Stimulated activated effector memory CD8-positive, alpha-beta T cell treated with anti-CD3 and anti-CD28 coated beads, Interleukin-12 subunit alpha, Interleukin-12 subunit beta, amount 100 ng/mL, for 72 hours (primary cell): Measurements from ENCODE around the gene STARD5.
A peak's percentile ranks its signal among the peaks of the same experiment; 100 is the strongest.

Experiments used
- ATAC-seq: fragments of 150-1000 bp; cut with Tn5 transposase; 2 replicates; pipeline ENCODE4 v1.10.0; 2021
- DNase-seq, 2 donors: peaks; one replicate each; pipeline ENCODE4 v3.0.0; 2021 to 2022; ENCODE audit warnings: low spot score in 2 of 2
- H3K27ac Mint-ChIP-seq: one replicate; pipeline ENCODE4 v1.8.0; 2022; ENCODE audit warnings: mild to moderate bottlenecking, mixed read lengths
- H3K36me3 Mint-ChIP-seq: one replicate; pipeline ENCODE4 v1.8.0; 2022; ENCODE audit warnings: mild to moderate bottlenecking, mixed read lengths
- H3K4me1 Mint-ChIP-seq: one replicate; pipeline ENCODE4 v1.8.0; 2022; ENCODE audit warnings: mixed read lengths
- H3K4me3 Mint-ChIP-seq: one replicate; pipeline ENCODE4 v1.8.0; 2022; ENCODE audit warnings: mild to moderate bottlenecking, mixed read lengths
- H3K9me3 Mint-ChIP-seq: one replicate; pipeline ENCODE4 v1.8.0; 2022; ENCODE audit warnings: mixed read lengths

The STARD5 gene

DNA sequence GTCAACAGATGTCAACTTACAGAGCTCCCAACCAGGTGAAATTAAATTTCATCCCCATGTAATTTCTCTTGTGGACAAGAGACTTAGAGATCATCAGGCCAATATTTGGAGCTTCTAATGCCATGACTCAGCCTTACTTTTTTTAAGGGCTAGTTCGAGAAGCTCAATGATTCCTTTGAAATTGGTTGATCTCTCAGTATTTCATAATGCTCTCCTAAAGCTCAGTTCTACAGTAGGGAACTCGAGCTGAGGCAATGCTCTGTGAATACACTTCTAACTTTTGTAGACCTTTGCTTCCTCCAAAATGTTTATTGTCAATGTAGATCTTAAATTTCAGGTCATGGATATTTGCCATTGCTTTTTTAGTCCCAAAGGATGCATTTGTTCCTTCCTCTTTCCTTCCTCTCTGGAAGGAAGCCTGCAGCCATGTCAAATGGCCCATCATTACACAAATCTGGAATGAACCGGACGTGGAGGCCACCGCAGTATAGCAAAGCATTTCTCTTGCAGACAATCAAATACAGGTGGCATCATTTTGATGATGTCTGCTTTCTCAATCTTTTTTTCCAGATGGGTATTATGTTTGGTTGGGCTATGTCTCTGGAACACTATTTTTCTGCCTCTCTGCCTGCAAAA is 28.3 kb downstream of the STARD5 start:
- H3K9me3 Mint-ChIP-seq = no peaks in the 10 kb centered on the region
- DNase-seq = no peak
- peak overlapping the region; percentile 99 for H3K4me3 Mint-ChIP-seq
- H3K4me1 Mint-ChIP-seq = peaks cover 98% of the 10 kb centered on the region
- H3K27ac Mint-ChIP-seq = peak overlapping the region; percentile 98
- H3K36me3 Mint-ChIP-seq = peaks cover 40% of the 10 kb centered on the region
- no peak for ATAC-seq

- Mint-ChIP-seq H3K4me1 (peaks cover 96% of the 10 kb centered on the region), H3K27ac (peak overlapping the region; percentile 98), H3K36me3 (peaks cover 29% of the 10 kb centered on the region), H3K9me3 (no peaks in the 10 kb centered on the region), H3K4me3 (peak overlapping the region; percentile 99)
- no peak for DNase-seq
- ATAC-seq = no peak
Observed at GRCh38 chr15:81294516-81294880, 29.4 kb downstream of the STARD5 start.

- Mint-ChIP-seq H3K9me3 (no peaks in the 10 kb centered on the region), H3K36me3 (peaks cover 24% of the 10 kb centered on the region), H3K4me3 (peak overlapping the region; percentile 99), H3K4me1 (peaks cover 94% of the 10 kb centered on the region), H3K27ac (peak overlapping the region; percentile 98)
- DNase-seq = peak; percentile 51 to 85
- peak; percentile 70 for ATAC-seq
Observed at GRCh38 chr15:81293728-81294515, 30.0 kb downstream of the STARD5 start.

DNA sequence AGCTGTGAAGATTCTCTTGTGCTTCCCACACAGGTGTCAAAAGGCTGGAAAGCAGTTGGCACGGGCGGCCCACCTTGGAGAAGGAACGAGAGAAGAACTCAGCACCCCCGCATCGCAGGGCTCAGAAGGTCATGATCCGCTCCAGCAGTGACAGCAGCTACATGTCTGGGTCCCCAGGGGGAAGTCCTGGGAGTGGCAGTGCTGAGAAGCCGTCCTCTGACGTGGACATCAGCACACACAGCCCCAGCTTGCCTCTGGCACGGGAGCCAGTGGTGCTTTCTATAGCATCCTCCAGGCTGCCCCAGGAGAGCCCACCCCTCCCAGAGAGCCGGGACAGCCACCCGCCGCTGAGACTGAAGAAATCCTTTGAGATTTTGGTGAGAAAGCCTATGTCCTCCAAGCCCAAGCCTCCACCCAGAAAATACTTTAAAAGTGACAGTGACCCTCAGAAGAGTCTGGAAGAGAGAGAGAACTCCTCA is 31.4 kb downstream of the STARD5 start:
- ATAC-seq (peak; percentile 33), DNase-seq (no peak)
- Mint-ChIP-seq H3K4me3 (peak overlapping the region; percentile 99), H3K4me1 (peaks cover 91% of the 10 kb centered on the region), H3K36me3 (peaks cover 17% of the 10 kb centered on the region), H3K27ac (peak overlapping the region; percentile 50), H3K9me3 (no peaks in the 10 kb centered on the region)

DNA sequence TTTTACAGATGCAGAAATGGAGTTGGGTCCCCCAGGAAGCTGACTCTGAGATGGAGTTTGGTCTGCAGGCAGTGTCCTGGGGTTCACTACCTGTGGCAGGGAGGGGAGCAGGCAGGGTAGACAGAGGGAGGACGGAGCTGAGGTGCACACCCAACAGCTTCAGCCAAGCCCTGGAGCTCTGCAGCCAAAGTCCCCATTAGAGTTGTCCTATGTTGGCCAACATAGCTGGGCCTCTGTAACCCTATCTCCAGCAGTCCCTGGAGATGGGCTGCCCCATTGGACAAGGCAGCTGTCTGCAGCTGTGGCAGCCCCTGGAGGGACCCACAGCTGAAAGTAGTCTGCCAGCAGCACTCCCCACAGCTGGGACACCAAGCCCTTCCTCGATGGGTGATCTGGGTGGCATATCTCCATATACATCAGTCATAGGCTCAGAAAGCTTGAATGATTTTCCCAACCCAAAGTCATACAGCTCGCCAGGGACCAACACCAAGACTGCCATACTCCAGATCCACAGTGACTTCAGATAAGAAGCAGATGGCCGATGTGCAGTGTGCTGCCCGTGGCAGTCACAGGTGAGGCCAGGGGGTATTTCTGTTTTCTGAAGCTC is 31.9 kb downstream of the STARD5 start:
- Mint-ChIP-seq H3K36me3 (peaks cover 11% of the 10 kb centered on the region), H3K4me3 (peak overlapping the region; percentile 99), H3K9me3 (peaks cover 1% of the 10 kb centered on the region), H3K27ac (peak overlapping the region; percentile 63), H3K4me1 (peaks cover 89% of the 10 kb centered on the region)
- ATAC-seq (no peak), DNase-seq (no peak)

GRCh38 chr15:81289910-81290309 is 34.0 kb downstream of the STARD5 start:
- Mint-ChIP-seq H3K27ac (peak overlapping the region; percentile 6), H3K9me3 (peaks cover 4% of the 10 kb centered on the region), H3K4me3 (no peak overlapping the region), H3K36me3 (peaks cover 6% of the 10 kb centered on the region), H3K4me1 (peaks cover 89% of the 10 kb centered on the region)
- ATAC-seq (no peak), DNase-seq (no peak)

GRCh38 chr15:81288616-81289015 is 35.3 kb downstream of the STARD5 start:
- peaks cover 4% of the 10 kb centered on the region for H3K9me3 Mint-ChIP-seq
- H3K36me3 Mint-ChIP-seq = peaks cover 6% of the 10 kb centered on the region
- ATAC-seq (no peak), DNase-seq (no peak)
- H3K4me1 Mint-ChIP-seq = peaks cover 78% of the 10 kb centered on the region
- no peak overlapping the region for H3K27ac Mint-ChIP-seq
- H3K4me3 Mint-ChIP-seq = no peak overlapping the region

- H3K4me1 Mint-ChIP-seq = peaks cover 72% of the 10 kb centered on the region
- peaks cover 4% of the 10 kb centered on the region for H3K9me3 Mint-ChIP-seq
- no peak overlapping the region for H3K27ac Mint-ChIP-seq
- ATAC-seq (no peak), DNase-seq (no peak)
- H3K36me3 Mint-ChIP-seq = peaks cover 6% of the 10 kb centered on the region
- no peak overlapping the region for H3K4me3 Mint-ChIP-seq
Observed at GRCh38 chr15:81288040-81288439, 35.9 kb downstream of the STARD5 start.

DNA sequence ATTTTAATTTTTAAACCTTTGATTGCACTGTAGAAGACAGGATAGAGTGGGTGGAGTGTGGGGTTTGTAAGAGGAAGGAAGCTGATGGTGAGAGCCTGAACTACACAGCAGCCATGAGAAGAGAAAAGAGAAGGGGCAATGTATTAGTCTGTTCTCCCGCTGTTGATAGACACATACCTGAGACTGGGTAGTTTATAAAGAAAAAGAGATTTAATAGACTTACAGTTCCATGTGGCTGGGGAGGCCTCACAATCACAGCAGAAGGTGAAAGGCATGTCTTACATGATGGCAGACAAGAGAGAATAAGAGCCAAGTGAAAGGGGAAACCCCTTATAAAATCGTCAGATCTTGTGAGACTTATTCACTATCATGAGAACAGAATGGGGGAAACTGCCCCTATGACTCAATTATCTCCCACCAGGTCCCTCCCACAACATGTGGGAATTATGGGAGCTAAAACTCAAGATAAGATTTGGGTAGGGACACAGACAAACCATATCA is 37.3 kb downstream of the STARD5 start:
- peak; percentile 94 for ATAC-seq
- Mint-ChIP-seq H3K27ac (peak overlapping the region; percentile 89), H3K4me3 (peak overlapping the region; percentile 62), H3K4me1 (peaks cover 63% of the 10 kb centered on the region), H3K9me3 (peaks cover 4% of the 10 kb centered on the region), H3K36me3 (no peaks in the 10 kb centered on the region)
- no peak for DNase-seq

DNA sequence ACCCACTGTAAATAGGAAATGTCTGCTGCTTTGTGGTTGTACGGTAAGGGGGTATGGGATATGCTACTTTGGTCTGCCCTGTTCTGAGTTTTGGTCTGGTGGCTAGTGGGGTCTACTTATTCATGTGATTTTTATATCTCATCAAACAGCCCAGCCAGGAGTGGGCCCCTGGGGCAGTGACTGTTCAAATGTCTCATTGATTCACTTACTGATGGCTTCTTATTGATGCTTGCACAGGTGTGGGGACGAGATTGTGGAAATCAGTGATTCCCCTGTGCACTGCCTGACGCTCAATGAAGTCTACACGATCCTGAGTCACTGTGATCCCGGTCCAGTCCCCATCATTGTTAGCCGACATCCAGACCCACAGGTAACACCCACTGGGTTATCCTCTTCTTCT is 38.5 kb downstream of the STARD5 start:
- no peak for DNase-seq
- no peaks in the 10 kb centered on the region for H3K36me3 Mint-ChIP-seq
- no peak for ATAC-seq
- H3K9me3 Mint-ChIP-seq = peaks cover 4% of the 10 kb centered on the region
- H3K4me3 Mint-ChIP-seq = peak overlapping the region; percentile 62
- H3K4me1 Mint-ChIP-seq = peaks cover 55% of the 10 kb centered on the region
- H3K27ac Mint-ChIP-seq = no peak overlapping the region

GRCh38 chr15:81284256-81285031 is 39.5 kb downstream of the STARD5 start:
- H3K36me3 Mint-ChIP-seq = no peaks in the 10 kb centered on the region

GRCh38 chr15:81282911-81283310 is 41.0 kb downstream of the STARD5 start:
- ATAC-seq (no peak), DNase-seq (no peak)
- H3K4me3 Mint-ChIP-seq = no peak overlapping the region
- H3K36me3 Mint-ChIP-seq = no peaks in the 10 kb centered on the region
- H3K4me1 Mint-ChIP-seq = peaks cover 34% of the 10 kb centered on the region
- peaks cover 7% of the 10 kb centered on the region for H3K9me3 Mint-ChIP-seq
- H3K27ac Mint-ChIP-seq = no peak overlapping the region

More at GRCh38 chr15:81284256-81285031, 39.5 kb downstream of the STARD5 start:
- Mint-ChIP-seq H3K4me1 (peaks cover 45% of the 10 kb centered on the region), H3K27ac (no peak overlapping the region), H3K4me3 (no peak overlapping the region), H3K9me3 (peaks cover 4% of the 10 kb centered on the region)
- DNase-seq = no peak
- no peak for ATAC-seq

DNA sequence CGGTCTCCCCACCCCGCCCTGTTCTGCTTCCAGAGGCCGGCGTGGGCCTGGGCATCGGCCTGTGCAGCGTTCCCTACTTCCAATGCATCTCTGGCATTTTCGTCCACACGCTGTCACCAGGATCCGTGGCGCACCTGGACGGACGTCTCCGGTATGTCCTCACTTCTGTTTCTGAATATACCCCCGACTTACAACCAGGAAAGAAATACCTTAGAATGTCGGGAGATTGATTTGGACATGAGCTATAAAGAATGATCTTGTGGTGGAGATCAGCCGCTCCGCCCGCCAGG is 41.4 kb downstream of the STARD5 start:
- ATAC-seq (no peak), DNase-seq (no peak)
- H3K4me1 Mint-ChIP-seq = peaks cover 31% of the 10 kb centered on the region
- no peaks in the 10 kb centered on the region for H3K36me3 Mint-ChIP-seq
- peaks cover 7% of the 10 kb centered on the region for H3K9me3 Mint-ChIP-seq
- H3K27ac Mint-ChIP-seq = no peak overlapping the region
- H3K4me3 Mint-ChIP-seq = no peak overlapping the region

GRCh38 chr15:81281766-81282605 is 42.0 kb downstream of the STARD5 start:
- ATAC-seq = no peak
- Mint-ChIP-seq H3K36me3 (no peaks in the 10 kb centered on the region), H3K9me3 (peaks cover 7% of the 10 kb centered on the region), H3K27ac (peak overlapping the region; percentile 15), H3K4me3 (no peak overlapping the region), H3K4me1 (peaks cover 27% of the 10 kb centered on the region)
- DNase-seq = no peak
